Activated naive CD4-positive, alpha-beta T cell treated with anti-CD3 and anti-CD28 coated beads, Interleukin-2, amount 50 U/mL, for 72 hours (primary cell): Measurements from ENCODE around the gene DNM3. TPM values are rescaled to one million over a fixed set of nuclear protein-coding genes. Genes with fewer than 3 reads are reported as not detected.
"Not testable (repeated sequence)": the region's sequence is repeated elsewhere in the genome, so short reads cannot be mapped to it uniquely, and the experiment has no call there.

Source experiments
- ATAC-seq, 2 donors: fragments of 150-1000 bp; cut with Tn5 transposase; 2 replicates each; pipeline ENCODE4 v1.10.0; 2021; ENCODE audit warnings: mild to moderate bottlenecking in 2 of 2, moderate library complexity in 2 of 2
- DNase-seq, 2 donors: peaks; one replicate each; pipeline ENCODE4 v3.0.0; 2021 to 2022; ENCODE audit warnings: low spot score in 2 of 2
- H3K27ac Mint-ChIP-seq, 2 donors: one replicate each; pipeline ENCODE4 v1.8.0; 2022; ENCODE audit warnings: mild to moderate bottlenecking in 2 of 2, mixed read lengths in 2 of 2
- H3K36me3 Mint-ChIP-seq, 2 donors: one replicate each; pipeline ENCODE4 v1.8.0; 2022; ENCODE audit warnings: mixed read lengths in 2 of 2
- H3K9me3 Mint-ChIP-seq, 2 donors: one replicate each; pipeline ENCODE4 v1.8.0; 2022; ENCODE audit warnings: mixed read lengths in 2 of 2
- total RNA-seq, 2 donors: library from RNA; stranded (reverse); gene quantifications; one replicate each; pipeline ENCODE4 v1.2.3, GENCODE V29; 2022

The DNM3 gene
- total RNA-seq, 2 donors from 2014 or later, result 2.6 to 4.5 TPM

- not testable (repeated sequence) for ATAC-seq, H3K27ac Mint-ChIP-seq, DNase-seq
- Mint-ChIP-seq H3K9me3 (peaks cover 7 to 14% of the 10 kb centered on the region in 2 donors), H3K36me3 (peaks cover 19 to 25% of the 10 kb centered on the region in 2 donors)
Measured at GRCh38 chr1:172371646-172372045, 530.3 kb downstream of the DNM3 start.

- Mint-ChIP-seq H3K9me3 (no peaks in the 10 kb centered on the region), H3K27ac (no peak overlapping the region), H3K36me3 (peaks cover 0 to 3% of the 10 kb centered on the region in 2 donors)
- ATAC-seq, result no peak
- no peak for DNase-seq
Measured at GRCh38 chr1:172373864-172374263, 532.6 kb downstream of the DNM3 start.

GRCh38 chr1:172375211-172375631 lies 533.9 kb downstream of the DNM3 start:
- Mint-ChIP-seq H3K36me3 (no peaks in the 10 kb centered on the region), H3K9me3 (no peaks in the 10 kb centered on the region), H3K27ac (no peak overlapping the region)
- ATAC-seq, result peak; percentile 36 to 97
- no peak for DNase-seq

- ATAC-seq (no peak), DNase-seq (no peak)
- Mint-ChIP-seq H3K9me3 (no peaks in the 10 kb centered on the region), H3K27ac (no peak overlapping the region), H3K36me3 (no peaks in the 10 kb centered on the region)
Measured at GRCh38 chr1:172376431-172376830, 535.1 kb downstream of the DNM3 start.

- Mint-ChIP-seq H3K36me3 (no peaks in the 10 kb centered on the region), H3K27ac (no peak overlapping the region), H3K9me3 (no peaks in the 10 kb centered on the region)
- ATAC-seq, result no peak
- no peak for DNase-seq
Measured at GRCh38 chr1:172377565-172377964, 536.3 kb downstream of the DNM3 start.

- DNase-seq, result no peak
- H3K9me3 Mint-ChIP-seq, result no peaks in the 10 kb centered on the region
- H3K27ac Mint-ChIP-seq, result no peak overlapping the region
- H3K36me3 Mint-ChIP-seq, result no peaks in the 10 kb centered on the region
- no peak for ATAC-seq
Measured at GRCh38 chr1:172378109-172378760, 536.9 kb downstream of the DNM3 start.

GRCh38 chr1:172380441-172381244 lies 539.3 kb downstream of the DNM3 start:
- H3K27ac Mint-ChIP-seq, result peak overlapping the region in 1 of 2 donors; percentile 75
- no peaks in the 10 kb centered on the region for H3K36me3 Mint-ChIP-seq
- DNase-seq, result no peak
- H3K9me3 Mint-ChIP-seq, result no peaks in the 10 kb centered on the region
- peak; percentile 87 to 93 for ATAC-seq

GRCh38 chr1:172381946-172382345 lies 540.6 kb downstream of the DNM3 start:
- no peaks in the 10 kb centered on the region for H3K36me3 Mint-ChIP-seq
- no peak overlapping the region for H3K27ac Mint-ChIP-seq
- ATAC-seq, result no peak
- H3K9me3 Mint-ChIP-seq, result no peaks in the 10 kb centered on the region
- no peak for DNase-seq

- ATAC-seq, result no peak
- H3K27ac Mint-ChIP-seq, result no peak overlapping the region
- DNase-seq, result no peak
- no peaks in the 10 kb centered on the region for H3K9me3 Mint-ChIP-seq
- H3K36me3 Mint-ChIP-seq, result no peaks in the 10 kb centered on the region
Measured at GRCh38 chr1:172382406-172382805, 541.1 kb downstream of the DNM3 start.

GRCh38 chr1:172382990-172383389 lies 541.7 kb downstream of the DNM3 start:
- no peak for ATAC-seq
- no peak for DNase-seq
- no peaks in the 10 kb centered on the region for H3K9me3 Mint-ChIP-seq

GRCh38 chr1:172383536-172383935 lies 542.2 kb downstream of the DNM3 start:
- no peak overlapping the region for H3K27ac Mint-ChIP-seq
- ATAC-seq, result no peak

More at GRCh38 chr1:172382990-172383389, 541.7 kb downstream of the DNM3 start:
- Mint-ChIP-seq H3K36me3 (no peaks in the 10 kb centered on the region), H3K27ac (no peak overlapping the region)

GRCh38 chr1:172384656-172385055 lies 543.4 kb downstream of the DNM3 start:
- no peaks in the 10 kb centered on the region for H3K9me3 Mint-ChIP-seq

More at GRCh38 chr1:172383536-172383935, 542.2 kb downstream of the DNM3 start:
- no peaks in the 10 kb centered on the region for H3K36me3 Mint-ChIP-seq
- H3K9me3 Mint-ChIP-seq, result no peaks in the 10 kb centered on the region
- no peak for DNase-seq

GRCh38 chr1:172386046-172386445 lies 544.7 kb downstream of the DNM3 start:
- Mint-ChIP-seq H3K27ac (no peak overlapping the region), H3K9me3 (no peaks in the 10 kb centered on the region), H3K36me3 (no peaks in the 10 kb centered on the region)
- DNase-seq, result no peak
- no peak for ATAC-seq

More at GRCh38 chr1:172384656-172385055, 543.4 kb downstream of the DNM3 start:
- Mint-ChIP-seq H3K36me3 (no peaks in the 10 kb centered on the region), H3K27ac (no peak overlapping the region)
- ATAC-seq (no peak), DNase-seq (no peak)

GRCh38 chr1:172388490-172388889 lies 547.2 kb downstream of the DNM3 start:
- Mint-ChIP-seq H3K27ac (peak overlapping the region in 1 of 2 donors; percentile 30), H3K36me3 (no peaks in the 10 kb centered on the region), H3K9me3 (peaks cover 0 to 5% of the 10 kb centered on the region in 2 donors)
- ATAC-seq (no peak), DNase-seq (no peak)

GRCh38 chr1:172390301-172390682 lies 549.0 kb downstream of the DNM3 start:
- Mint-ChIP-seq H3K36me3 (no peaks in the 10 kb centered on the region), H3K27ac (no peak overlapping the region), H3K9me3 (peaks cover 0 to 5% of the 10 kb centered on the region in 2 donors)
- no peak for DNase-seq
- ATAC-seq, result no peak

GRCh38 chr1:172390683-172391551 lies 549.6 kb downstream of the DNM3 start:
- H3K9me3 Mint-ChIP-seq, result peaks cover 0 to 5% of the 10 kb centered on the region in 2 donors
- no peak for DNase-seq
- ATAC-seq, result no peak
- H3K27ac Mint-ChIP-seq, result no peak overlapping the region
- H3K36me3 Mint-ChIP-seq, result no peaks in the 10 kb centered on the region

- H3K27ac Mint-ChIP-seq, result no peak overlapping the region
- DNase-seq (no peak), ATAC-seq (no peak)
- peaks cover 0 to 5% of the 10 kb centered on the region in 2 donors for H3K9me3 Mint-ChIP-seq
- H3K36me3 Mint-ChIP-seq, result no peaks in the 10 kb centered on the region
Measured at GRCh38 chr1:172391976-172392375, 550.7 kb downstream of the DNM3 start.
